ENCODE results near the gene VPS52.
"Not testable (repeated sequence)": the region's sequence is repeated elsewhere in the genome, so short reads cannot be mapped to it uniquely, and the experiment has no call there.

Gene VPS52

GRCh38 chr6:33305052-33305451, 33.4 kb upstream of the VPS52 start:
- no peak for DNase-seq (ENCODE audit: low spot score)

- no peak for DNase-seq (ENCODE audit: low spot score)
Measured at GRCh38 chr6:33304216-33304615, 32.5 kb upstream of the VPS52 start.

GRCh38 chr6:33301877-33302276, 30.2 kb upstream of the VPS52 start:
- no peak for DNase-seq (ENCODE audit: low spot score)

- peak; percentile 93 for DNase-seq (ENCODE audit: low spot score)
Measured at GRCh38 chr6:33299237-33299944, 27.7 kb upstream of the VPS52 start.

- DNase-seq (ENCODE audit: low spot score) = peak; percentile 36
Measured at GRCh38 chr6:33298773-33299236, 27.1 kb upstream of the VPS52 start, which contains the start of gene RGL2. RGL2 (minus strand) TSS chr6:33298942; CDS start chr6:33298610, 332 bp downstream.

- peak; percentile 87 for DNase-seq (ENCODE audit: low spot score)
Measured at GRCh38 chr6:33297956-33298772, 26.5 kb upstream of the VPS52 start.

- peak; percentile 54 for DNase-seq (ENCODE audit: low spot score)
Measured at GRCh38 chr6:33297406-33297955, 25.8 kb upstream of the VPS52 start.

GRCh38 chr6:33296797-33297405, 25.2 kb upstream of the VPS52 start:
- DNase-seq (ENCODE audit: low spot score) = no peak

GRCh38 chr6:33295621-33296369, 24.1 kb upstream of the VPS52 start:
- no peak for DNase-seq (ENCODE audit: low spot score)

- no peak for DNase-seq (ENCODE audit: low spot score)
Measured at GRCh38 chr6:33294086-33294823, 22.6 kb upstream of the VPS52 start.

GRCh38 chr6:33292996-33293682, 21.5 kb upstream of the VPS52 start:
- DNase-seq (ENCODE audit: low spot score) = no peak

GRCh38 chr6:33290459-33290858, 18.8 kb upstream of the VPS52 start:
- DNase-seq (ENCODE audit: low spot score) = no peak

GRCh38 chr6:33289784-33290315, 18.2 kb upstream of the VPS52 start:
- no peak for DNase-seq (ENCODE audit: low spot score)

GRCh38 chr6:33288921-33289783, 17.5 kb upstream of the VPS52 start, which contains the start of the genes PFDN6 and WDR46:
PFDN6 (plus strand) TSS chr6:33289601; CDS start chr6:33289857, 256 bp downstream.
WDR46 (minus strand) TSS chr6:33289239; CDS start chr6:33289170, 69 bp downstream.
- DNase-seq (ENCODE audit: low spot score) = peak; percentile 98

- no peak for DNase-seq (ENCODE audit: low spot score)
Measured at GRCh38 chr6:33288141-33288920, 16.7 kb upstream of the VPS52 start.

GRCh38 chr6:33286946-33287914, 15.6 kb upstream of the VPS52 start:
- DNase-seq (ENCODE audit: low spot score) = no peak

- not testable (repeated sequence) for DNase-seq (ENCODE audit: low spot score)
Measured at GRCh38 chr6:33285214-33285613, 13.5 kb upstream of the VPS52 start.

Data from cerebellar cortex (tissue), 1 donor.